Thyroid gland (tissue), 4 donors: ENCODE results near the gene C2CD3.

Experiments used
- POLR2A ChIP-seq, 2 donors: fragments of 450-650 bp; IDR thresholded peaks; one replicate each; pipeline ENCODE4 v1.6.1; 2017; ENCODE audit warnings: antibody characterized with exemption in 2 of 2, mild to moderate bottlenecking in 2 of 2, moderate library complexity in 1 of 2
- TF ChIP-seq, protein P1 (sequence below), 6 experiments: fragments of 200-600 bp in 3 of 6; fragments of 450-650 bp in 3 of 6; sonication (generic) in 3 of 6; IDR thresholded peaks; one replicate each; pipeline ENCODE4 v1.5.1; 2016 to 2019; ENCODE audit warnings: antibody characterized with exemption in 6 of 6, mild to moderate bottlenecking in 2 of 6, inconsistent platforms in 1 of 6, moderate library complexity in 1 of 6

DNA sequence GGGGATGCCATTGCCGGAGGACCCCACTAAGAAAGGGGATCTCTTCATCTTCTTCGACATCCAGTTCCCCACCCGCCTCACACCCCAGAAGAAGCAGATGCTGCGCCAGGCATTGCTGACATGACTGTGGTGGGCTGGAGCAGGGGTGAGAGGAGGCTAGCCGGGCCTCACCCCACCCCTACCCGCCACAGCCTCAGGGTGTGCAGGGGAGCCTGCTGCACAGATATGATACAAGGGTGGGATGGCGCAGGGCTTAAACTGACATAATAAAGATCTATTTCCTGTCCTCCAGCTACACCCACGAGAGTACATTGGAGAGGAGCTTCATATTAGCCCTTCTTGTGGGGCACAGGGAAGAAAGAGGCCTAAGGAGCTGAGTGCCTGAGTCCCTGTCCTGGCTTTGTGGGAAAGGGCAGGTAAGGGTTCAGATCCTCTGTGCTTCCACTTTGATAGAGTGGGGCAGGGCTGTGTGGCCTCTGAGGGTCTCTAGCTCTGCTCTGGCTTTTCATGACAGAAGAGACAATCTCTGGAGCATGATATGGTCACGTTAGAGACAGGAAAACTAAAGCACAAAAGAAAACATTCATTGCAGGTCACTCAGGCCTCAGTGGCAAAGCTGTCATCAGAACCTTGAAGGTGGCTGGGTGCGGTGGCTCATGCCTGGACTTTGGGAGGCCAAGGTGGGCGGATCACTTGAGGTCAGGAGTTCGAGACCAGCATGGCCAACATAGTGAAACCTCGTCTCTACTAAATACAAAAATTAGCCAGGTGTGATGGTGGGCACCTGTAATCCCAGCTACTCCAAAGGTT lies 200.6 kb downstream of the C2CD3 start:
- TF ChIP-seq, protein P1, sequence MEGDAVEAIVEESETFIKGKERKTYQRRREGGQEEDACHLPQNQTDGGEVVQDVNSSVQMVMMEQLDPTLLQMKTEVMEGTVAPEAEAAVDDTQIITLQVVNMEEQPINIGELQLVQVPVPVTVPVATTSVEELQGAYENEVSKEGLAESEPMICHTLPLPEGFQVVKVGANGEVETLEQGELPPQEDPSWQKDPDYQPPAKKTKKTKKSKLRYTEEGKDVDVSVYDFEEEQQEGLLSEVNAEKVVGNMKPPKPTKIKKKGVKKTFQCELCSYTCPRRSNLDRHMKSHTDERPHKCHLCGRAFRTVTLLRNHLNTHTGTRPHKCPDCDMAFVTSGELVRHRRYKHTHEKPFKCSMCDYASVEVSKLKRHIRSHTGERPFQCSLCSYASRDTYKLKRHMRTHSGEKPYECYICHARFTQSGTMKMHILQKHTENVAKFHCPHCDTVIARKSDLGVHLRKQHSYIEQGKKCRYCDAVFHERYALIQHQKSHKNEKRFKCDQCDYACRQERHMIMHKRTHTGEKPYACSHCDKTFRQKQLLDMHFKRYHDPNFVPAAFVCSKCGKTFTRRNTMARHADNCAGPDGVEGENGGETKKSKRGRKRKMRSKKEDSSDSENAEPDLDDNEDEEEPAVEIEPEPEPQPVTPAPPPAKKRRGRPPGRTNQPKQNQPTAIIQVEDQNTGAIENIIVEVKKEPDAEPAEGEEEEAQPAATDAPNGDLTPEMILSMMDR (IDR thresholded peaks at IDR 0.05), result no peak
- TF ChIP-seq POLR2A (IDR thresholded peaks at IDR 0.05), result no peak
